ENCODE measurements around the gene AMFR.

DNA sequence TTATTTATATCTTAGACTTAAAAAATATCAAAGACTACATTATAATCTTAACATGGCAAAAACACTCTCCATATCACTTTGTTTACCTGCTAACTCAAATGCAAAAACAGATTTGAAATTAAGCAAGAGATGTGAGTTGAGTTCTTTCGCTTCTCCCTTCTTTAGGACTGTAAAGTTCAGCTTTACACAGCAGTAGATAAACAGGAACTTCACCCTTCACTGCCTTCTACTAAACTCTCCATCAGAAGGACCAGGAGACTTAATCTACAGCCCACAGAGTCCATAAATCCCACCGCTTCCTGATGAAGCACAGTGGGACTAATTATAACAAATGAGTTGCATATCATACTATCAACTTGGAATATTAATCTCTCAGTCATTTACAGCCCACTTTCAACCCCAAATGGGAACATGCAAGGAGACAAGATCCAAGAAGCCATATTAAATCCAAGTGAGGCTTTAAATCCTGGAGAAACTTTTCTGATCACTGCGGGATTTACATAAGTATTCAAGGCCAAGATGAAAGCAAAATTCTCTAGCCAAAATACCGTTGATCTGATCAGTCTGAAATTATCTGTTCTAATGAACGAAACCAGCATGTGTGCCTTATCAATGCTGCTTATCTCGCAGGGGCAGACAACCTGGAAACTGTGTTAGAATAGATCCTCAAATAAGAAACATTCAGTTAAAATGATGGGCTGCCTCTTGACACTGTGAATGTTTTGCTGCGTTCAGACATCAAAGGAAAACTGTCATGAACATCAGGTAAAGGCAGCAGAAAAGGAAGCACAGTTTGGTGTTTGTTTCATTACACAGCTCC is 1.6 kb downstream of the AMFR start:
- TF ChIP-seq, protein P1, sequence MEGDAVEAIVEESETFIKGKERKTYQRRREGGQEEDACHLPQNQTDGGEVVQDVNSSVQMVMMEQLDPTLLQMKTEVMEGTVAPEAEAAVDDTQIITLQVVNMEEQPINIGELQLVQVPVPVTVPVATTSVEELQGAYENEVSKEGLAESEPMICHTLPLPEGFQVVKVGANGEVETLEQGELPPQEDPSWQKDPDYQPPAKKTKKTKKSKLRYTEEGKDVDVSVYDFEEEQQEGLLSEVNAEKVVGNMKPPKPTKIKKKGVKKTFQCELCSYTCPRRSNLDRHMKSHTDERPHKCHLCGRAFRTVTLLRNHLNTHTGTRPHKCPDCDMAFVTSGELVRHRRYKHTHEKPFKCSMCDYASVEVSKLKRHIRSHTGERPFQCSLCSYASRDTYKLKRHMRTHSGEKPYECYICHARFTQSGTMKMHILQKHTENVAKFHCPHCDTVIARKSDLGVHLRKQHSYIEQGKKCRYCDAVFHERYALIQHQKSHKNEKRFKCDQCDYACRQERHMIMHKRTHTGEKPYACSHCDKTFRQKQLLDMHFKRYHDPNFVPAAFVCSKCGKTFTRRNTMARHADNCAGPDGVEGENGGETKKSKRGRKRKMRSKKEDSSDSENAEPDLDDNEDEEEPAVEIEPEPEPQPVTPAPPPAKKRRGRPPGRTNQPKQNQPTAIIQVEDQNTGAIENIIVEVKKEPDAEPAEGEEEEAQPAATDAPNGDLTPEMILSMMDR (conservative IDR thresholded peaks at IDR 0.05 in 1 of 2, IDR thresholded peaks at IDR 0.05 in 1 of 2; ENCODE audit: extremely low read depth in 1 of 2, insufficient read depth in 1 of 2, low read depth in 1 of 2, low read length in 2 of 2), result no peak
- no peak for TF ChIP-seq EZH2 (IDR thresholded peaks at IDR 0.05; ENCODE audit: borderline replicate concordance, low read length)
